GM19328 (cell line): ENCODE measurements around the gene GRHL3.

Source experiments
- ATAC-seq: cut with Tn5 transposase; IDR thresholded peaks from one replicate; pipeline ENCODE4 v1.9.1; 2021; ENCODE audit warnings: mild to moderate bottlenecking, moderate library complexity; ENCODE audit not compliant: unreplicated experiment

The GRHL3 gene

DNA sequence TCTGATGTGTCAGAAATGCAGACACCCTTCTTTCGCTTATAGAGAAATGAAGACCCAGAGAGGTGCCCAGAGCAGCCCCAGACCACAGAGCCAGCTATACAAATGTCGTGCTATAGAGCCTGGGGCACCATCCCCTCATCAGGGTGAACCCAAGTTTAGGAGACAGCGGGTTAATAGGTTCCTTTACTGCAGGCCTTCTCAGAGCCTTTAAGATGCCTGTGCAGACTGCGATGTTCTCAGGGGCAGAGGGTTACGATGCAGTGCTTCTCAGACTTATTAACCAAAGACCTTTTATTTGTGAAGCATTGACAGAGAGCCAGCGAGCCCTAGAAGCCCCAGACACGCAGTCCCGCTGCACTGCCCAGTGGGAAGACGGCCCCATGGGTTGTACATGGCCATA lies 47.5 kb downstream of the GRHL3 start:
- ATAC-seq: no peak

DNA sequence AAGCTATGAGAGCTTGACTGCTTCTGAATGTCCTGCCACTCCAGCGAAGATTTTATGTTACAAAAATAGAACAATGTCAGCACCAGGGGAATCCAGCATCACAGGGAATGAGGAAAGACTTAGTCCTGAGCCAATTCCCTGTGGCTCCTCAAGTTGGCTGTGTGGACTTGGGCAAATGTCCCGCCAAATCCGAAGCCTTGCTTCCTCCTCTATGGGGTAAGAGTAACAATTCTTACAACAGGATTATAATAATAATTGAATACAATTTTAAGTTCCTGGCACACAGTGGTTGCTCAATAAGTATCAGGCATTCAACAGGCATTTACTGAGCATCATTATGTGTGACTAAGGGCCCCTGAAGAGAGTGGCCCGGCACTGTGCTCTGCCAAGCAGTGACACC lies 50.0 kb downstream of the GRHL3 start:
- no peak for ATAC-seq

GRCh38 chr1:24369801-24370200 lies 50.6 kb downstream of the GRHL3 start:
- no peak for ATAC-seq

DNA sequence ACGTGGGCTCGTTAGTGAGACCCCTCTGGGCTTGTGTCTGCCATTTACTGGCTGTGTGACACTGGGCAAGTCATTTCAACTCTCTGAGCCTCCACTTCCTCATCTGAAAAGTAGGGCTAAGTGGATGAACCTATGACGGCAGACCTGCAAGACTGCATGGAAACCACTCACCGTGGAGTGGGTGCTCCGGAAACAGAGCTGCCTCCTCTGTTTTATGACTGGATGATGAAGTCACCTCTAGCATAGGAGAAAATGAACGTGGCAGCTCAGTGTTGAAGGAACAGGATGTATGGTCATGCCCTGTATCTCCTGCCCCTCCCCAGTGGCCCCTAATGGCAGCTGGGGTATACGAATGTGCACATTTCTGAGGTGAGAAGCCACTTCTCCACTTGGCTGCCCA lies 53.9 kb downstream of the GRHL3 start:
- ATAC-seq: no peak

GRCh38 chr1:24373710-24374109 lies 54.6 kb downstream of the GRHL3 start:
- no peak for ATAC-seq

DNA sequence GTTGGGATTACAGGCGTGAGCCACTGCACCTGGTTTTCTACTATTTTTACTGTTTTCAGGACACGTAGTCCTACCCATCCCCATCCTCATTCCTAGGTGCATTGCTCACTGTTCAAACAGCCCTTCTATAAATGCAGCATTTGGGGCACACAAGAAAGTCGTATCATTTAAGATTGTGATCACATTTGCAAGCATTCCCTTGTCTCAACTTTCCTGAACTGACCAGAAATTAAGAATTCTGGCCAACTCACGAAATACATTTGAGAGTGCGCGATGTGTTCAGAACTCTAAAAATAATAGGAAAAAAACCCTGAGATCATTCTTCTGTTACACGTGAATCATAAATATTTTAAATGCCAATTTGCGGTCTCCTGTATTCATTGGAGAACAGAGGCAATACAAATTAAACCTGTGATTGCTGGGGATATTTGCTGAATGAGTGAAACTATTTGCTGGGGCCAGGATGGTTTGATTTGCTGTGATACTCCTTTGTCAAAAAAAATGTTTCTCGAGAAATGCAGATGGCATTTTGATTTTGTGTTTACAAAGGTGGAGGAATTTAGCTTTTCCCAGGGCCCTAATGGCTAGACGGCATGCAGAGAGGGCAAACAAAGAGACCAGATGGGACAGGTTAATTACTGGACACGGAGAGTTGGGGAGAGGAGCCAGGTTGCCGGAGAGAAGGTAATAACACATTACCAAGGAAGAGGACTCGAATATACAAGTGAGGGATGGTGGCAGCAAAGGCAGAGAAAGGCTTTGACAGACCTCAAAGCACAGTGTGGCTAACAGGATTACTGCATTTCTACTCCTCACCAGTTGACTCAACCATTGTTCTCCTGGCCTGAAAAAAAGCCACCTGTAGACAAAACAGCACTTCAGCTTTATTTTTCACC lies 56.0 kb downstream of the GRHL3 start:
- ATAC-seq: no peak

GRCh38 chr1:24379733-24380315 lies 60.7 kb downstream of the GRHL3 start:
- no peak for ATAC-seq

DNA sequence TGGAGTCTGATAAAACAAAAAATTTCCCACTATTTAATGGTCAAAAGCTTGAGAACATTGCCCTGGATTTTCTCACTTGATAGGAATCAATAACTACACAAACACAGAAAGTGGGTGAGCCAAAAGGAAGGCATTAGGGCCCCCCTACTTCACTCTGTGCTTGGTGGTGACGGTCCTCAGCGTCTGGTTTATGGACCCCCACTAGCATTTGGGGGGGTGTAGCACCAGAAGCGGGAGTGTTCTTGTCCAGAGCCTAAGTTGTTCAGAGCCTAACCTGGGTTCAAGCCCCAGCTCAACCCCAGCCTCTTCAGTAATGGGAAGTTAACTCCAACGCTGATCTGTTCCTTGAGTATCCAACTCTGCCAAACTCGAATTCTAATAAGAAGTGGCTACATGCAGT lies 61.4 kb downstream of the GRHL3 start:
- ATAC-seq: no peak

DNA sequence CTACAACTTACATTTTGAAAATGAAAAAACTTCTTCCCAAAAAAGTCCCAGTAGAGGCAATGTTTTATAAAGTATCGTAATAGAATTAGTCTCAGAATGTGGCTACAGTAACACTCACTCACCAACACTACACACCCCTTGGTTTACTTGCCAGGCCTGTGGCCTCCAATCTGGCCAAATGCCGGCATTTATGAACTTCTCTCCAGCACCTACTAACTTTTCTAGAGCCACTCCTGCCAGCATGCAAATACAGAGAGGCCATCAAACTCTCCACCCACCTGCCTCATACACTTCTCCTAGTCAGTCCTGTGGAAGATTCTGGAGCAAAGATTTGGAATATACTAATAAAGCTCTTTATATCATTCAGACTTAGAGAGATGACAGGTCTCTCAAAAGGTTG lies 62.1 kb downstream of the GRHL3 start:
- ATAC-seq: no peak

- no peak for ATAC-seq
Measured at GRCh38 chr1:24382165-24382577, 63.0 kb downstream of the GRHL3 start.

DNA sequence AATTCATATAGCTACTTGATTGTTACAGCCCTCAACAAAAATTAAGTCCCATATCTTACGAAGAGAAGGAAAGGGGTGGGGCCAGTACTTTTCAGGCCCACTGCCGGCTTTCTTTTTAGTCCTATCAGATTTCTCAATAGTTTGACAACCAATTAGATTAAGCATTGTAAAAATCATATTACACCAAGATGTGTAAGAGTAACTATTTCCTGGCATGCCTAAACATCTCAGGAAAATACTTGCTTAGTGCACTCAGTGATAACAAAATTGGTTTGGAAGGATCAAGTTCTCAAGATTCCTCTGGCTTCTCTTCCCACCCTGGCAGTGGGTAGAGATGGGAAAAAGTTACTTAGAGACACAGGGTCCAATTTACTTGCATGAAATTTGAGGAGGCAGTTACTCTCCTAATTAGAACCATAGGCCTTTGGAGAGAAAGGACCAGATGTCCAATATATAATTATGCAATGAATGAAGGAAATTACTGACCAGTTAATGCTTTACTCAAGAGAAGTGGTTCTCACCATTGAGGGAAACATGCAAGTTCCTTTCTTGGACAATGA lies 64.3 kb downstream of the GRHL3 start:
- ATAC-seq: no peak

DNA sequence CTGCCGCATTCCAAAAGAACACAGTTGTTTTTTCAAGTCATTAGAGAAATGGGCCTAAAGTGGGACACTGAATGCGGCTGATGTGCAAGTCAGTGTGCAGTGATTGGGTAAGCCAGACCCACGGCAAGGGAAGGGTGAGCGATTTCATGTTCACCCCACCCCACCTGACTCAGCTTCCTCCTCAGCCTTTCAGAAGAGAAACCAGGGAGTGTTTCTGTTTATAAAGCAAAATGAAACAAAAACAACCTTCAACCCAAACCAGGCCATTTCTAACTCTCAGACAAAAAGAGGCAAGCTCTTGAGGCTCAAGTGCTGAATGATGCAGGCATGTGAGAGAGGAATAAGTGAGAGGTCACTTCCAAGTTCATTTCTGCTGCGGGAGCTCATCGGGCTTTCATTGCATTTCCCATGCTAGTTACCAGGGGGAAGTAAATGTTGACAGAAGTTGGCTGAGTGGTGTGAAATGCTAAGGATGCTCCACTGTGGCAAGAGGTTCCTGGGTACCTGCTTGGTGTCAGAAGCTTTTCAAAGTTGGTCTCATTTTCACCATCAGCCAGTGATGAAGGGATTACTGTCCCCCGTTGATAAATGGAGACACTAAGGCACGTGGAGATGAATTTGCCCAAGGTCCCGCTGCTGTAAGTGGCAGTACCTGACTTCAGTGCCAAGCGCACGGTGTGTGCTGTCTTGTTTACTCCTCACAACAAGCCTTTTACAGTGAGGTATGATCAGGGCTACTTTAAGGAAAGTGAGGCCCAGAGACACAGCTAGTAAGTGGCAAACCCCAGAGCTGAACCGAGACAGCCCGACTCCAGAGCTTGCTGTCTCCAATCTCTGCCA lies 65.3 kb downstream of the GRHL3 start:
- ATAC-seq: no peak

DNA sequence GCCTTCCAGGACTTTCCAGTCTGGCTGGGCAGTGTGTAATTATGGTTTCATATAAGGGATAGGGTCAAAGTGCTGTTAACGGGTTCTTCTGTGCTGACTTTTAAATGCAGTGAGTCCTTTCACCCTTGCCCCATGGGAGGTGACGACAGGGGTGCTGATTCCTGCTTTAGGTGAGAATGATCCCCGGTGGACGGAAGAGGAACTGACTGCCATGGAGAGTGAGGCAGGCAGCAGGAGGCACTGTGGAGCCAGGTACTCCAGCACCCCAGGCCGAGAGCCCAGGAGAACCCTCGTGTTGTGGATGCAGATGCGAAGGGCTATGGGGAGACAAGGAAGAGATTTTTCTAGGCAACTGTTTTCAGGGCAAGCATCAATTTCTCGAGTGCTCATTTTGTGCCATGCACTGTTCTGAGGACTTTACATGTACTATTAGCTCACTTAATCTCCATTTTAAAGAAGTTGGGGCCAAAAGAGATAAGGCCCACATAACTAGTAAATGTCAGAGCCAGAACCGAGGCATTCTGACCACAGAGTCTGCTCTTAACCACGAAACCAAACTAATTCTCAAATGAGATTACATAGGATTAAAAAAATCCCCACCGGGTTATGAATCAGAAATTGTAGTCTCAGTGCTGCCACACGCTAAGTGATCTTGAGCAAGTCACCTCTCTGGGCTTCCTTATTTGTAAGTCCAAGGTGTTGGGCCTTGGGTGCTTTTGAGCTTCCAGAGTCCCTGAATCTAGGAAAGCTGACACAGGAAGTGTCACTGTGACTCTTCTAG lies 66.2 kb downstream of the GRHL3 start:
- no peak for ATAC-seq

DNA sequence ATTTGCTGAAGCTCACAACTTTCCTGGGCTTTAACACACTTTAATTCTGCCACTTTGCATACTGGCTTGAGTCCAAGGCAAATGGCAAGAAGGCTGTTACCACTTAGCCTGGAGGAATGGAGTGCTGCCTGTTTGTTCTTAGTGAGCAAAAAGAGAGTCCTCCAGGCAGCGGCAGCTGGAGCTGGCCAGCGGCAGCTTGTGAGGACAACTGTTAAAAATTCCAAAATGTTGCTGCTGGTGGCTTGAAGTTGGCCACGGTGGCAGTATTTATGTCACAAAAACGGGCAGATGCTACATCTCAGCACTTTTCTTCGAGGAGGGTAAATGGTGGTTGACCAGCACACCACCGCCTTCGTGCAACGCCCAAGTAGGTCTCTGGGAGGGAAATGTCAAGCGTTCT lies 67.1 kb downstream of the GRHL3 start:
- no peak for ATAC-seq

GRCh38 chr1:24386931-24387330 lies 67.8 kb downstream of the GRHL3 start:
- no peak for ATAC-seq

- no peak for ATAC-seq
Measured at GRCh38 chr1:24387636-24388175, 68.5 kb downstream of the GRHL3 start.

DNA sequence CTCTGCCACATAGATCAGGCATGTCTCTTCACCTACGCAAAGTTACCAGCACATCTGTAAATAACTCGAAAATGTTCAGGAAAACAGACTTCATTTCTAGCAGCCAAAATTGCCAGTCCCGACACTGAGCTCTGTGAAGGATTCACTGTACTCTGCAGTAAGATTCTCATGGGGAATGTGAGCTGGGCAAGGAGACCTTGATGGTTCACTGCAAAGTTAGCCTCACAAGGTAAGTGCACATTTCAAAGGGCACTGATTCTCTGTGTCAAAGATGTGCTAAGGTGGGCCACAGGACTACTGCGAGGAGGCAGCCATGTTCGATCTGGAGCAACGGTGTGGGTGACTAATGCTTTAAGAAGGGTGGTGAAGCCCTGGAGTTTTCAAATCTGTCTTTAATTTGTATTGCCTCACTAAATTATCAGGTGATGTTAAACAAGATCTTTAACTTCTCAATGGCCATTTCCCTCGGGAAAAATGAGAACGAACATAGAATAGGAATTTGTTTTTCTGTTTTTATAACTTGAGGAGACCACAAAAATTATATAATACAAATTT lies 69.3 kb downstream of the GRHL3 start:
- ATAC-seq: no peak

GRCh38 chr1:24389231-24389678 lies 70.1 kb downstream of the GRHL3 start:
- ATAC-seq: no peak

- no peak for ATAC-seq
Measured at GRCh38 chr1:24390924-24391782, 72.0 kb downstream of the GRHL3 start.
